SU-DHL-6 (cell line): ENCODE measurements around the gene PLEKHA6.

Experiments
- EZH2phosphoT487 ChIP-seq: fragments of 200-600 bp; sonication (generic), shearing (Covaris generic); conservative IDR thresholded peaks from 2 replicates; pipeline ENCODE4 v1.6.1; 2018; ENCODE audit warnings: mild to moderate bottlenecking, antibody characterized with exemption, low read length, moderate library complexity, mixed read lengths
- TF ChIP-seq, protein P1 (sequence below): fragments of 200-600 bp; sonication (generic); IDR thresholded peaks from one replicate; pipeline ENCODE4 v1.5.1; 2017; ENCODE audit warnings: antibody characterized with exemption, mild to moderate bottlenecking, low read length, moderate library complexity; ENCODE audit not compliant: insufficient read depth, poor library complexity, severe bottlenecking

DNA sequence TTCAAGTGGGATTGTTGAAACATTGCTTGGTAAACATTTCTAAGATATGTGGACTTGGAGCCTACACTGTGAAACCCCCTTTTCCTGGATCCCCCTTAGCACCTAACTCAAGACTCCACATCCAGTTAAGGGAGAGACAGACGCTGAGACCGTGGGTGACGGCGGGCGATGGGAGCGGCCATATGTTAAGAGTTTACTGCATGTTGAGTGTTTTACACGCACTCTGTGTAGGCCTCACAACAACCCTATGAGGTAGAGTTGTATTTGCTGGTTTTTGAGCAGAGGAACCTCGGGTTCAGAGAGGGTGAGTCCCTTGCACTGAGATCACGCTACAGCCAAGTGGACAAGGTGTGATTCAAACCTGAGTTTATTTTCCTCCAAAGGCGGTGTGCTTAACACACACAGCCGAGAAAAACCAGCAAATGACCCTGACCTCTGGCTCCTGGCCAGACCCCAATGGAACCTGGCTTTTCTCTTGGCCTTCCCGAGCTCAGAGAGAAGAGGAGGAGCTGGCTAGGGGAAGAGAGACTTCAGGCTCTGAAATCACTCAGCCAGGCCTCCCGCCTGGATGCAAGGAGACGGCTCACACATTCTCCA is 99.0 kb downstream of the PLEKHA6 start:
- TF ChIP-seq, protein P1, sequence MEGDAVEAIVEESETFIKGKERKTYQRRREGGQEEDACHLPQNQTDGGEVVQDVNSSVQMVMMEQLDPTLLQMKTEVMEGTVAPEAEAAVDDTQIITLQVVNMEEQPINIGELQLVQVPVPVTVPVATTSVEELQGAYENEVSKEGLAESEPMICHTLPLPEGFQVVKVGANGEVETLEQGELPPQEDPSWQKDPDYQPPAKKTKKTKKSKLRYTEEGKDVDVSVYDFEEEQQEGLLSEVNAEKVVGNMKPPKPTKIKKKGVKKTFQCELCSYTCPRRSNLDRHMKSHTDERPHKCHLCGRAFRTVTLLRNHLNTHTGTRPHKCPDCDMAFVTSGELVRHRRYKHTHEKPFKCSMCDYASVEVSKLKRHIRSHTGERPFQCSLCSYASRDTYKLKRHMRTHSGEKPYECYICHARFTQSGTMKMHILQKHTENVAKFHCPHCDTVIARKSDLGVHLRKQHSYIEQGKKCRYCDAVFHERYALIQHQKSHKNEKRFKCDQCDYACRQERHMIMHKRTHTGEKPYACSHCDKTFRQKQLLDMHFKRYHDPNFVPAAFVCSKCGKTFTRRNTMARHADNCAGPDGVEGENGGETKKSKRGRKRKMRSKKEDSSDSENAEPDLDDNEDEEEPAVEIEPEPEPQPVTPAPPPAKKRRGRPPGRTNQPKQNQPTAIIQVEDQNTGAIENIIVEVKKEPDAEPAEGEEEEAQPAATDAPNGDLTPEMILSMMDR, result no peak
- no peak for TF ChIP-seq EZH2phosphoT487
